Germinal center (tissue), 1 donor: ENCODE results near the gene IL13RA1.
"Not testable (repeated sequence)": the region's sequence is repeated elsewhere in the genome, so short reads cannot be mapped to it uniquely, and the experiment has no call there.

Source experiments
- DNase-seq: peaks from one replicate; pipeline ENCODE4 v3.0.0; 2012; ENCODE audit warnings: mixed read lengths, low spot score

The IL13RA1 gene

GRCh38 chrX:118726887-118727685 lies at the start of gene IL13RA1:
Gene IL13RA1, plus strand, starts transcription at chrX:118727606. Its CDS starts 33 bp downstream, at chrX:118727639.
- DNase-seq, result no peak

GRCh38 chrX:118679290-118679689 lies 48.1 kb upstream of the IL13RA1 start:
- no peak for DNase-seq

GRCh38 chrX:118682258-118683014 lies 45.0 kb upstream of the IL13RA1 start:
- DNase-seq, result no peak

- no peak for DNase-seq
These were observed 42.0 kb upstream of the IL13RA1 start for GRCh38 chrX:118685393-118685792.

GRCh38 chrX:118688935-118689334 lies 38.5 kb upstream of the IL13RA1 start:
- DNase-seq, result no peak

GRCh38 chrX:118693843-118694242 lies 33.6 kb upstream of the IL13RA1 start:
- no peak for DNase-seq

GRCh38 chrX:118694638-118695037 lies 32.8 kb upstream of the IL13RA1 start:
- no peak for DNase-seq

- DNase-seq, result no peak
These were observed 28.8 kb upstream of the IL13RA1 start for GRCh38 chrX:118698516-118699170.

- DNase-seq, result no peak
These were observed 24.7 kb upstream of the IL13RA1 start for GRCh38 chrX:118702741-118703140.

- no peak for DNase-seq
These were observed 20.7 kb upstream of the IL13RA1 start for GRCh38 chrX:118706681-118707080.

- no peak for DNase-seq
These were observed 12.9 kb upstream of the IL13RA1 start for GRCh38 chrX:118714521-118714920.

- DNase-seq, result not testable (repeated sequence)
These were observed 11.5 kb upstream of the IL13RA1 start for GRCh38 chrX:118715917-118716316.

- DNase-seq, result not testable (repeated sequence)
These were observed 10.6 kb upstream of the IL13RA1 start for GRCh38 chrX:118716833-118717232.

GRCh38 chrX:118717678-118718391 lies 9.6 kb upstream of the IL13RA1 start:
- peak; percentile 18 for DNase-seq

- DNase-seq, result peak; percentile 10
These were observed 8.7 kb upstream of the IL13RA1 start for GRCh38 chrX:118718737-118719136.

- DNase-seq, result no peak
These were observed 7.2 kb upstream of the IL13RA1 start for GRCh38 chrX:118720058-118720707.

GRCh38 chrX:118723376-118723775 lies 4.0 kb upstream of the IL13RA1 start:
- DNase-seq, result no peak

- peak; percentile 14 for DNase-seq
These were observed 3.0 kb upstream of the IL13RA1 start for GRCh38 chrX:118724365-118724764.

- DNase-seq, result no peak
These were observed 2.6 kb upstream of the IL13RA1 start for GRCh38 chrX:118724775-118725174.

- no peak for DNase-seq
These were observed 1.0 kb upstream of the IL13RA1 start for GRCh38 chrX:118726396-118726795.

GRCh38 chrX:118727686-118728339 lies 407 bp downstream of the IL13RA1 start:
- DNase-seq, result no peak
